GM18499 (cell line): ENCODE data around the gene ARHGEF25.
"Not testable (repeated sequence)": the region's sequence is repeated elsewhere in the genome, so short reads cannot be mapped to it uniquely, and the experiment has no call there.

Experiments used
- ATAC-seq: cut with Tn5 transposase; IDR thresholded peaks from one replicate; pipeline ENCODE4 v1.9.1; 2021; ENCODE audit warnings: moderate number of reproducible peaks; ENCODE audit not compliant: insufficient read depth, unreplicated experiment

The ARHGEF25 gene

DNA sequence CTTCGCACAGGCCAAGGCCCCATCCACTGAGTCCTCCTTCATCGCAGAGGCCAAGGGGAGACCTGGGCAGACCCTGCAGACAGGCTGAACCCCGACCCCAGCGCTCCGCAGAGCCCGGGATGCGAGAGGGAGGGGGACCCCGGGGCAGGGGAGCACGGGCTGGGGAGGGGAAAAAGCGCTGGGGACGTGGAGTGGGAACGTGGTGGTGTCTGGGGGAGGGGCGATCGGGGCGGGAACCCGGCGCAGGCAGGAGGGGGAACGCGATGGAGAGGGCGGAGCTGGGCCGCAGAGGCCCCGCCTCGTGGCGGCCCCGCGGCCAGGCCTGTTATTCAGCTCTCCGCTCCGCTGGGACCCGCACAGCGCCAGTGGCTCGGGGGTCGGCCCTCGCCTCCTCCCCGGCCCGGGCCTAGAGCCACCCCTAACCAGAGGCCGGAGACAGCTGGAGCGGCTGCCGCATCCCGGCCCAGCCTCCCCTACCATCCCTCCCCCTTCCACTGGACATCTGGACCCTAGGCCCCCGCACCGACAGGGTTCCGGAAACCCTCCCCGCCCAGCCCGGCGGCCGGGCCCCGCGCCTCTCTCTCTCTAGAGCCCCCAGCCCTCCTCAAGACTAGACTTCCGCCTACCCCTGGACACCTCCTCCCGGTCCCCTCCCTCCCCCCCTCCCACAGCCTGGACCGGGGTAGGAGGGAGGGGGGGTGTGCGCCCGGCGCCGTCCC lies at the start of gene ARHGEF25:
ARHGEF25 (plus strand) TSS at position 328 of the 719 bp plus-strand sequence. CDS start 460 bp downstream, outside the sequence.
- ATAC-seq = no peak

GRCh38 chr12:57563358-57563757 lies 47.9 kb upstream of the ARHGEF25 start:
- ATAC-seq = no peak

- no peak for ATAC-seq
Measured at GRCh38 chr12:57564178-57564740, 47.0 kb upstream of the ARHGEF25 start.

DNA sequence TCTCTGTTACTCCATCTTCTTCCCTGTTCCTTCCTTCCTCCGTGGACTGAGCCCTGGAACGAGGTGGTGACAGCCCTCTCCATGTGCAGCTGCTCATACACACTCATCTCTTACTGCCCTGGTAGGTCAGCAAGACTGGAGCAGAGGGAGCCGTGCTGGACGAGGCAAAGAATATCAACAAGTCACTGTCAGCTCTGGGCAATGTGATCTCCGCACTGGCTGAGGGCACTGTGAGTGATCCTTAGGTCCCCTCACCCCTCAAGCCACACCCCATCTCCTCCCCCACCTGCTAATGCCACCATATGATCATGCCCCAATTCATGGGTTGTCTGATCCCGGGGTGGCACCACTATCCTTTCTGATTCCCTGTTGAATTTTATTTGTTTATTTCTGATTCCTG lies 42.4 kb upstream of the ARHGEF25 start:
- no peak for ATAC-seq

- no peak for ATAC-seq
Measured at GRCh38 chr12:57569858-57570257, 41.4 kb upstream of the ARHGEF25 start.

DNA sequence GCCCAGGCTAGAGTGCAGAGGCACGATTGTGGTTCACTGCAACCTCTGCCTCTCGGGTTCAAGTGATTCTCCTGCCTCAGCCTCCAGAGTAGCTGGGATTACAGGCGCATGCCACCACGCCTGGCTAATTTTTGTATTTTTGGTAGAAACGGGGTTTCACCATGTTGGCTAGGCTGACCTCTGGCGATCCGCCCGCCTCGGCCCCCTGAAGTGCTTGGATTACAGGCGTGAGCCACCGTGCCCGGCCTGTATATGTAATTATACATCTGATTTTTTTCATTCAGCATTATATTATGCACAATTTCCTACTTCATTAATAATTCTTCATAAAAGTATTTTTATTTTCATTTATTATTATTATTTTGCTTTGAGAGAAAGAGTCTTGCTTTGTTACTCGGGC lies 40.8 kb upstream of the ARHGEF25 start:
- not testable (repeated sequence) for ATAC-seq

DNA sequence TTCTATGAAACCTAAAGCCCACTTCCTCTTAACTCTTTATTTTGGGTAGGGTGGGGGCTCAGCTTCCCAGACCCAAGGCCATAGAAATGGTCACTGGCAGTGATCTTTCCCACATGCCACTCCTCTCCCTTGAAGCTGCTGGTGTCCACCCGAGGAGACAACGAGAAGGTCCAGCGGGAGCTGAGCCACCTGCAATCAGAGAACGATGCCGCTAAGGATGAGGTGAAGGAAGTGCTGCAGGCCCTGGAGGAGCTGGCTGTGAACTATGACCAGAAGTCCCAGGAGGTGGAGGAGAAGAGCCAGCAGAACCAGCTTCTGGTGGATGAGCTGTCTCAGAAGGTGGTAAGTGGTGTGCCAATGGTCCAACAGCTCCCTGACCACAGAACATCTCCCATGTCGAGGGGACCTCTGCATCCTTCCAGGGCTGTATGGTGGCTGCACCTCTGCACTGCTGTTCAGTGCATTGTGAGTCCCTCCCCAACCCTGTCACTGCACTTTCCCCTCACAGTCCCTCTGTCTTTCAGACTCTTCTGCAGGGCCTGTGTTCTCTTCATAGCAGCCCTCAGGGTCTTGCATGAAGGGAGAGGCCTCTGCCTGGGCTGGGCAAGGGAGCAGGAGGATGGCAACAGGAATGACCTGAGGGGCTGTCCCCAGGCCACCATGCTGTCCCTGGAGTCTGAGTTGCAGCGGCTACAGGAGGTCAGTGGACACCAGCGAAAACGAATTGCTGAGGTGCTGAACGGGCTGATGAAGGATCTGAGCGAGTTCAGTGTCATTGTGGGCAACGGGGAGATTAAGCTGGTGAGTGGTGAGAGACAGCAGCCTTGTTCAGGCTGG lies 39.1 kb upstream of the ARHGEF25 start:
- ATAC-seq = no peak

DNA sequence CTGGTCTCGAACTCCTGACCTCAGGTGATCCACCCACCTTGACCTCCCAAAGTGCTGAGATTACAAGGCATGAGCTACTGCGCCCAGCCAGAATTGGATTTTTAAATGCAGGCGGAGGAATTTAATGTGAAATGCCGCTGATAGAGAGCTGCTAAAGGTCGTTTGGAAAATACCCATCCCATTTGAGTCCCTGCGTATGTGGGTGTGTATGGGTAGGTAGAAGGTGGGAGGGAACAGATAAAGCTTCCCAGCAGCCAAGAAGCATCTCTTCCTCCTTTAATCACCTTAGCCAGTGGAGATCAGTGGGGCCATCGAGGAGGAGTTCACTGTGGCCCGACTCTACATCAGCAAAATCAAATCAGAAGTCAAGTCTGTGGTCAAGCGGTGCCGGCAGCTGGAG lies 36.4 kb upstream of the ARHGEF25 start:
- ATAC-seq = no peak

- ATAC-seq = no peak
Measured at GRCh38 chr12:57575771-57576612, 35.2 kb upstream of the ARHGEF25 start.

DNA sequence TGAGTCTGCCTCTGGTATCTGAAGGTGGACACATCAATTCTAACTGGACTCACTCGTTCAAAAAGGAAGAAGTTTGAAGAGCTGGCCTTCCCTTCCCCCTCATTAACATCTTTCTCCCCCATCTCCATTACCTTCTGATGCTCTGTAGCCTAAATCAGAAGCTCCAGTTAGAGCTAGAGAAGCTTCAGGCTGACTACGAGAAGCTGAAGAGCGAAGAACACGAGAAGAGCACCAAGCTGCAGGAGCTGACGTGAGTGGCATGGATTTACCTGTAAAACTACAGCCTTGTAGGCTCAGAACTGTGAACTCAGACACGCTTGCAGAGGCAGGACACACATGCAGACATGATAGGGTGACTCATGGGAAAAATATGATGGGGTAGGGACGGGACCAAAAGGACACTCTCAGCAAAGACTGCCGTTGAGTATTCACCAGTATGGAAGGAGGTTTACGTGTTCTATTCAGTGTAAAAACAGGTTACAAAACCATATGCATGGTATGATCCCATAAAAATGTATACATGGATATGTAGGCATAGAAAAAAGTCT lies 34.5 kb upstream of the ARHGEF25 start:
- no peak for ATAC-seq

DNA sequence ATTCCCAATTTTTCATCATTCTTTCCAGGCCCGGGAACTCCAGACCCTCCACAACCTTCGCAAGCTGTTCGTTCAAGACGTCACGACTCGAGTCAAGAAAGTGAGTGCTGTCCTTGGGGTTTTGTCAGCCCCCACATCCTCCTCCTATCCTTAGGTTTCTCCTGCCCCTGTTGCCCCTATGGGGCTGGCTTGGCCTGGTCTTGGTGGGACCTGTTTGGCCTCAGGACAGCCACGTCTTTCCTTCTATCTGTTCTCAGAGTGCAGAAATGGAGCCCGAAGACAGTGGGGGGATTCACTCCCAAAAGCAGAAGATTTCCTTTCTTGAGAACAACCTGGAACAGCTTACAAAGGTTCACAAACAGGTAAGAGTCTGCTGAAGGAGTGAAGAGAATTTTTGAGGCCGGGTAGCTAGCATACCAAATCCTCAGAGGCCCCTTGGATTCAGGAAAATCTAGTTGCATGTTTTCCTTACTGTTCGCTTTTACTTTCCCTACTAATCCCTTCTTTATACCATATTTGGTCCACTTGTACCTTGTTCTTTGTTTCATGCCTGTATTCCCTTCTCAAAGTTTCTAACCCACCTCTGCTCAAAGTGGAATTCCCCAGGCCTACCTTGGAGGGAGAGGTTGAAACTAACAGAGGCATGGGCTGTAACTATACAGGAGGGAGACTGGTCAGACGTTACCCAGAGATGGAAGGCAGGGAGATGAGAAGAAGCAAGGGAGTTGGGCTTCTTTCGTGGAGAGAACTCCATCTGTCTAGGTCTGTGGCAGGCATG lies 33.1 kb upstream of the ARHGEF25 start:
- ATAC-seq = no peak

- no peak for ATAC-seq
Measured at GRCh38 chr12:57579011-57579410, 32.2 kb upstream of the ARHGEF25 start.

DNA sequence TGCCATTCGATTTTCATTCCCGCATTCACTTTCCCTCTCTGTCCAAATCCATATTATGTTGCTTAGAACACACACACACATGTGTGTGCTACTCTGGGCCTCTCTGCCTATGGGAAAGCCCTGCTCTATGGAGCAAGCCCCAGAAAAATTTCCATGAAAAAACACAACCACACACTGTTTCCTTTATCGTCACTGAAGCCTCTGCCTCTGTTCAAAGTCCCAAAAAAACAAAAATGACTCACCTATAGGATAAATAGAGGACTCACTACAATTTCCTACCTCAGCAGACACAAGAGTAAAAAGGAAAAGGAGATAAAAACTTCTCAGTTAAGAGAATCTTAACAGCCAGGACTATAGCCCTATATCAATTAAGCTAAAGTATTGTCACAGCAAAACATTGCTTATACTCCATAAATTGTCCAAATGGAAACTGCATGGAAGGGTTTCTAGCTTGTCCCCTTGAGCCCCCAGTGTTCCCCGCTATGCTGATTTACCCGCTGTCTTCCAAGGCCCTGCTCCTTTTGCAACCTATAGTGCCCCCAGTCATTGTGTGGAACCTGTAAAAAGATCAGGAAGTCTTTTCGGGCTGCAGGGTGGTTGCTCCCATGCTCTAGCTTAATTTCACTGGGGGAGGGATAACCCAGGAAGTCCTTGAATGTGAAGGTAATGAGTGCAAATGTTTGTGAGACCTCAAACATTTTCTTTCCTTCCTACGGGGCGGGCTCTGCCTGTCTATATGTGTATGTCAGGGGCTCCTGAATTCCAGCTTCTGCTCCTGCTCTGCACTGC lies 31.4 kb upstream of the ARHGEF25 start:
- no peak for ATAC-seq

- no peak for ATAC-seq
Measured at GRCh38 chr12:57580466-57580795, 30.8 kb upstream of the ARHGEF25 start.

DNA sequence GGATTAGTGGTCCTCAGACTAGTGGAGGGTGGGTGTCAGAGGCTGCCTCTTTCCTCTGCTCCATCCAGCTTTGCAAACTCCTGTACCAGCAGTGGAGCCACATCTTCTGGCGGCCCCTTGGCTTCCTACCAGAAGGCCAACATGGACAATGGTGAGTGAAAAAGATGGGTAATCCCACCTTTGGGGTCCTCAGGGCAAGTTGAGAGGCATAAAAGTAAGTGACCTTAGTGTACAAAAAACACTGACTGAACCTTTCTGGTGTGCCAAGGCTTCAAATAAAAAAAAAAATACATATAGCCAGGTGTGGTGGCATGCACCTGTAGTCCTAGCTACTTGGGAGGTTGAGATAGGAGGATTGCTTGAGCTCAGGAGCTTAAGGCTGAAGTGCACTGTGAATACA lies 29.4 kb upstream of the ARHGEF25 start:
- no peak for ATAC-seq

DNA sequence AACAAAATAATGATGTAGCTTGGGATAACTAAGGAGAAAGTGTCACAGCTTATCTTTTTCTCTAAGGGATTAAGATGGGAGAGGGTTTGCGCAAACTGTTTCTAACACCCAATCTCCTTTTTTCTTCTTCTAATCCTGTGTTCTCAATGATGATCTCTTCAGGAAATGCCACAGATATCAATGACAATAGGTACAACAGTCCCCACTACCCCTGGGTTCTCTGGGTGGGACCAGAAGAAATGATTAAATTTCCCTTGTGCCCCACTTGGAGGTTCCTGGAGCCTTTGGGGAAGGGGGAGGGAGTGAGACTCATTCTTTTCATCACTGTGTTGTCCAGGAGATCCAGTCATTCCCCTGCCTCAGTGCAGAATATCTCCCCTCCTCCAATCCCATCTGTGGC lies 28.8 kb upstream of the ARHGEF25 start:
- ATAC-seq = no peak

DNA sequence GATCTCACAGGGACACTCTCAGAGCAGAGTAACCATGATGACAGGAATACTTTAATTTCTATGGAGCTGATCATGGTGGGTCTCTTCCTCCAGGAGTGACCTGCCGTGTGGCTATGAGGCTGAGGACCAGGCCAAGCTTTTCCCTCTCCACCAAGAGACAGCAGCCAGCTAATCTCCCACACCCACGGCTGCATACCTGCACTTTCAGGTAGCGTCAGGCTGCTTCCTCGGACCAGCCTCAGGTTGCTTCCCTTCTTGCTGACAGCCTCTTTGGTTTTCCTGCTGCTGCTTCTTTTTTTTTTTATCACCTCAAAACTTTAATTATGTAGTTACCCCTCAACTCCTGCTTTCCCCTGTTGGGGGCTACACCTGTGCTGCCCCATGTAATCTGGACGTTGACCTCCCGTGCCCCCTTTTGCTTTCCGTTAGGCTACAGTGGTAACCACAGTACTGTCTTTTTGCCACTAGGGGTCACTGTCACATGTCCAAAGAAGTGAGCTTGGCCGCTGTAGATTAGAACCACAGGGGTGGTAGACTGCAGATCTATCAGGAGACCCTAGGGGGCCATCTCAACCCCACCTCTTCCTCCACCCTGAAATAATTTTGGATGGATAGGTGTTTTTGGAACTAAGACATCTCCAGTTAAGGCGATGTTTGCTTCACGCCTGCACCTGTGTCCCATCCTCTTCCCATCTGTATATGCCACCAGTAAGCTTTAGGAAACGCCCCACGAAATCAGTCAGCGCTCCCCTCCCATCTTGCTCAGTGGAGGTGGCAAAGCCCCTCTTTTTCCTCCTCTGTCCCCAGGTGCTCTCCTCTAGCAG lies 28.0 kb upstream of the ARHGEF25 start:
- peak; percentile 83 for ATAC-seq

DNA sequence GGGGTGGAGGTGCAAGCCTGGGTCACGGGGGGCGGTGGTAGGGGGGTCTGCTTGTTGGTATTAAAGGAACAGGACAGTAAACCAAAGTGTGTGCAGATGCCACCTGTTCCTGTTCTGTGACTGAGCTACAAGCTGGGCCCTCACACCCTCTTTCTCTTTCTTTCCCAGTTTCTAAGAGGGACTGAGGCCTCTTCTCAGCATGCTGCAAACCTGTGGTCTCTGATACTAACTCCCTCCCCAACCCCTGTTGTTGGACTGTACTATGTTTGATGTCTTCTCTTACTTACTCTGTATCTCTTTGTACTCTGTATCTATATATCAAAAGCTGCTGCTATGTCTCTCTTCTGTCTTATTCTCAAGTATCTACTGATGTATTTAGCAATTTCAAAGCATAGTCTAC lies 27.2 kb upstream of the ARHGEF25 start:
- ATAC-seq = no peak
